Gastroesophageal sphincter (tissue), 4 donors: ENCODE results near the gene QRSL1. TPM values are rescaled to one million over a fixed set of nuclear protein-coding genes. Genes with fewer than 3 reads are reported as not detected.

Experiments used
- small RNA-seq, 4 donors: library from RNA; depleted of rRNA; stranded (forward); fragments of <200 nt; gene quantifications; one replicate each; pipeline ENCODE3, GENCODE V24; 2016
- total RNA-seq, 4 donors: library from RNA; depleted of rRNA; stranded (reverse); fragments of >200 nt; gene quantifications; one replicate each; pipeline ENCODE4 v1.1.0, GENCODE V29; 2016

The QRSL1 gene
- total RNA-seq, 4 donors from 2014 or later: 7.5 to 10.3 (median 9.5) TPM

Small RNA genes lying within 50 kb of the gene (small RNA-seq; reads per million reads assigned to genes)
- gene RNU6-527P: 0 reads per million in 4 donors

Other genes starting within 250 kb of the QRSL1 start
- 1 to 10 TPM; 2.3 to 5.3 (median 3.5) TPM for gene RTN4IP1, start 80 bp upstream of the QRSL1 start, total RNA-seq